GM12878 (cell line): ENCODE data around the gene GRIN2C. TPM values are rescaled to one million over a fixed set of nuclear protein-coding genes. Genes with fewer than 3 reads are reported as not detected.

Experiments
- BCLAF1 ChIP-seq: fragments of 450-650 bp; IDR thresholded peaks from 2 replicates; pipeline ENCODE4 v1.6.1; 2017; ENCODE audit warnings: antibody characterized with exemption, mild to moderate bottlenecking, moderate library complexity
- CHD2 ChIP-seq: IDR thresholded peaks from 2 replicates; pipeline ENCODE4 v1.6.1; 2011; ENCODE audit warnings: low read depth, low read length, improper control_type of control experiment, borderline replicate concordance
- CREM ChIP-seq: IDR thresholded peaks from 2 replicates; pipeline ENCODE4 v1.6.1; 2014; ENCODE audit warnings: antibody characterized with exemption, low read depth
- NKRF ChIP-seq: fragments of 450-650 bp; conservative IDR thresholded peaks from 2 replicates; pipeline ENCODE4 v1.6.1; 2017; ENCODE audit warnings: mild to moderate bottlenecking, moderate library complexity
- PKNOX1 ChIP-seq: fragments of 450-650 bp; IDR thresholded peaks from 2 replicates; pipeline ENCODE4 v1.6.1; 2016; ENCODE audit warnings: mild to moderate bottlenecking
- RBBP5 ChIP-seq: fragments of 200-600 bp; sonication (generic); conservative IDR thresholded peaks from 2 replicates; pipeline ENCODE4 v1.6.1; 2016
- RELB ChIP-seq: fragments of 450-650 bp; IDR thresholded peaks from 2 replicates; pipeline ENCODE4 v1.6.1; 2017; ENCODE audit warnings: low read depth, mild to moderate bottlenecking, moderate library complexity
- polyA plus RNA-seq, 11 experiments: library from polyadenylated mRNA; depleted of rRNA in 4 of 11; unstranded in 6 of 11; stranded (reverse) in 5 of 11; fragments of >200 nt; fragmentation: Nextera tagmentation in 4 of 11; fragmentation: Illumina TruSeq in 1 of 11; extraction: Ambion mirVana in 4 of 11; extraction: Trizol in 1 of 11; gene quantifications; 1 replicate in 1 of 11; 2 replicates in 10 of 11; pipeline versions ENCODE4 v1.2.1 to v1.2.3, GENCODE V29; 2011 to 2016; ENCODE audit warnings: inconsistent platforms in 2 of 11, missing spikeins in 2 of 11, low read depth in 1 of 11
- total RNA-seq, 4 experiments: library from RNA; depleted of rRNA in 3 of 4; stranded (reverse); fragments of >200 nt in 3 of 4; fragmentation: Illumina TruSeq in 1 of 4; extraction: Trizol in 1 of 4; gene quantifications; 2 replicates each; pipeline versions ENCODE4 v1.2.1 to v1.2.3, GENCODE V29; 2013 to 2021

The GRIN2C gene
- total and polyA plus RNA-seq, 10 of the 15 experiments (the other 5 are each of a cell fraction or from before 2014, with no cell fraction given): 0.01 to 0.20 (median 0.11) TPM; not detected in 2

- TF ChIP-seq BCLAF1 (no peak), RBBP5 (no peak), NKRF (no peak), CREM (no peak), PKNOX1 (no peak), RELB (no peak), CHD2 (no peak)
Observed at GRCh38 chr17:74799097-74799496, 60.6 kb downstream of the GRIN2C start (continued).
